CD8-positive, alpha-beta memory T cell (primary cell): Measurements from ENCODE around the gene CENATAC. TPM values are rescaled to one million over a fixed set of nuclear protein-coding genes. Genes with fewer than 3 reads are reported as not detected.

Experiments used
- CTCF ChIA-PET: fragments of 350-600 bp; sonication (Branson Sonifier 250); formaldehyde crosslinking; loops from one replicate; lab custom pipeline; 2021; ENCODE audit warnings: antibody characterized with exemption; lab: Charles Lee
- POLR2A ChIA-PET: fragments of 350-600 bp; sonication (Branson Sonifier 250); formaldehyde crosslinking; loops from one replicate; lab custom pipeline; 2021; ENCODE audit warnings: antibody characterized with exemption; lab: Charles Lee
- DNase-seq, 5 donors: peaks; one replicate each; pipeline versions ENCODE4 v3.0.0 to v3.0.0-alpha.2; 2020 to 2022; ENCODE audit warnings: mixed read lengths in 1 of 5
- H3K27ac ChIP-seq: one replicate; pipeline ENCODE4 v1.7.0; 2013; ENCODE audit warnings: low read depth, mild to moderate bottlenecking, low read length, moderate library complexity
- H3K27me3 ChIP-seq: 2 replicates; pipeline ENCODE4 v1.7.0; 2013; ENCODE audit warnings: low read length, mild to moderate bottlenecking; ENCODE audit not compliant: insufficient read depth, poor library complexity, severe bottlenecking
- H3K36me3 ChIP-seq: 2 replicates; pipeline ENCODE4 v1.7.0; 2013; ENCODE audit warnings: mild to moderate bottlenecking, low read length, moderate library complexity; ENCODE audit not compliant: insufficient read depth
- H3K4me1 ChIP-seq: 2 replicates; pipeline ENCODE4 v1.7.0; 2013; ENCODE audit warnings: mild to moderate bottlenecking, low read length, moderate library complexity; ENCODE audit not compliant: insufficient read depth
- H3K4me3 ChIP-seq: 2 replicates; pipeline ENCODE4 v1.7.0; 2013; ENCODE audit warnings: mild to moderate bottlenecking, low read length
- H3K9me3 ChIP-seq: 2 replicates; pipeline ENCODE4 v1.7.0; 2013; ENCODE audit warnings: mild to moderate bottlenecking, low read length
- H3K27ac Mint-ChIP-seq, 8 donors: one replicate each; pipeline ENCODE4 v1.8.0; 2020 to 2021; ENCODE audit warnings: mixed read lengths in 8 of 8, mild to moderate bottlenecking in 6 of 8, inconsistent platforms in 3 of 8, moderate library complexity in 3 of 8
- H3K27me3 Mint-ChIP-seq, 2 donors: one replicate each; pipeline ENCODE4 v1.8.0; 2020 to 2021; ENCODE audit warnings: mixed read lengths in 2 of 2, mild to moderate bottlenecking in 1 of 2, moderate library complexity in 1 of 2
- H3K36me3 Mint-ChIP-seq, 3 donors: one replicate each; pipeline ENCODE4 v1.8.0; 2020 to 2021; ENCODE audit warnings: mixed read lengths in 3 of 3, inconsistent platforms in 1 of 3, mild to moderate bottlenecking in 1 of 3
- H3K4me1 Mint-ChIP-seq, 3 donors: one replicate each; pipeline ENCODE4 v1.8.0; 2020 to 2021; ENCODE audit warnings: mixed read lengths in 3 of 3, inconsistent platforms in 1 of 3, mild to moderate bottlenecking in 1 of 3
- H3K4me3 Mint-ChIP-seq, 7 donors: one replicate each; pipeline ENCODE4 v1.8.0; 2020 to 2021; ENCODE audit warnings: mixed read lengths in 7 of 7, mild to moderate bottlenecking in 6 of 7, moderate library complexity in 4 of 7, inconsistent platforms in 2 of 7
- H3K9me3 Mint-ChIP-seq, 5 donors: one replicate each; pipeline ENCODE4 v1.8.0; 2020 to 2022; ENCODE audit warnings: mixed read lengths in 5 of 5, mild to moderate bottlenecking in 3 of 5, moderate library complexity in 2 of 5, inconsistent platforms in 1 of 5
- polyA plus RNA-seq: library from polyadenylated mRNA; unstranded; fragments of 300-500 nt; fragmentation: Illumina TruSeq; gene quantifications from one replicate; pipeline ENCODE4 v1.2.3, GENCODE V29; 2021
- total RNA-seq, 2 experiments: library from RNA; stranded (reverse); gene quantifications; one replicate each; pipeline ENCODE4 v1.2.3, GENCODE V29; 2021

Gene CENATAC
- total and polyA plus RNA-seq, 3 experiments from 2014 or later = 10.1 to 34.6 (median 29.1) TPM

- Mint-ChIP-seq H3K9me3 (no peaks in the 10 kb centered on the region), H3K27me3 (peaks cover 0 to 3% of the 10 kb centered on the region in 2 donors), H3K36me3 (peaks cover 0 to 50% (median 6%) of the 10 kb centered on the region in 3 donors), H3K27ac (peak overlapping the region; percentile 79 to 100 (median 97)), H3K4me1 (peaks cover 33 to 46% (median 34%) of the 10 kb centered on the region in 3 donors), H3K4me3 (peak overlapping the region; percentile 90 to 99 (median 94))
- peaks cover 20% of the 10 kb centered on the region for H3K4me1 ChIP-seq
- H3K9me3 ChIP-seq = no peaks in the 10 kb centered on the region
- H3K27ac ChIP-seq = peak overlapping the region; percentile 84
- H3K27me3 ChIP-seq = no peaks in the 10 kb centered on the region
- POLR2A ChIA-PET = interaction anchor here (0.5 to 2.3 kb wide), 7 partner anchors 14 to 98 kb away, joined by 3 to 23 read pairs (median 5); partner anchors contain the start of genes RPS25 and TRAPPC4
- H3K36me3 ChIP-seq = peaks cover 11% of the 10 kb centered on the region
- peak in 4 of 5 donors; percentile 12 to 35 (median 16) for DNase-seq
- CTCF ChIA-PET = interaction anchor here (0.9 to 2.5 kb wide), 9 partner anchors 19 to 389 kb away, joined by 3 to 11 read pairs (median 3); partner anchors contain the start of genes CBL, PHLDB1, RPS25 and TRAPPC4
- peak overlapping the region; percentile 94 for H3K4me3 ChIP-seq
These were observed 862 bp upstream of the CENATAC start for GRCh38 chr11:118996926-118997626.

- no peak for DNase-seq
- Histone ChIP-seq H3K9me3 (no peaks in the 10 kb centered on the region), H3K27ac (peak overlapping the region; percentile 84), H3K36me3 (peaks cover 16% of the 10 kb centered on the region), H3K4me1 (peaks cover 20% of the 10 kb centered on the region), H3K27me3 (no peaks in the 10 kb centered on the region), H3K4me3 (peak overlapping the region; percentile 94)
- Mint-ChIP-seq H3K36me3 (peaks cover 0 to 62% (median 12%) of the 10 kb centered on the region in 3 donors), H3K27ac (peak overlapping the region; percentile 79 to 100 (median 97)), H3K27me3 (peaks cover 0 to 3% of the 10 kb centered on the region in 2 donors), H3K4me1 (peaks cover 33 to 49% (median 34%) of the 10 kb centered on the region in 3 donors), H3K4me3 (peak overlapping the region; percentile 90 to 99 (median 94)), H3K9me3 (no peaks in the 10 kb centered on the region)
- ChIA-PET CTCF (interaction anchor here (0.6 to 2.2 kb wide), 8 partner anchors 17 to 309 kb away, joined by 3 to 11 read pairs (median 3); partner anchors contain the start of genes RPS25 and TRAPPC4), POLR2A (interaction anchor here (0.6 to 2.3 kb wide), 5 partner anchors 17 to 317 kb away, joined by 3 to 23 read pairs (median 5); partner anchors contain the start of genes RPS25 and TRAPPC4)
These were observed 415 bp downstream of the CENATAC start for GRCh38 chr11:118998388-118998717.

DNA sequence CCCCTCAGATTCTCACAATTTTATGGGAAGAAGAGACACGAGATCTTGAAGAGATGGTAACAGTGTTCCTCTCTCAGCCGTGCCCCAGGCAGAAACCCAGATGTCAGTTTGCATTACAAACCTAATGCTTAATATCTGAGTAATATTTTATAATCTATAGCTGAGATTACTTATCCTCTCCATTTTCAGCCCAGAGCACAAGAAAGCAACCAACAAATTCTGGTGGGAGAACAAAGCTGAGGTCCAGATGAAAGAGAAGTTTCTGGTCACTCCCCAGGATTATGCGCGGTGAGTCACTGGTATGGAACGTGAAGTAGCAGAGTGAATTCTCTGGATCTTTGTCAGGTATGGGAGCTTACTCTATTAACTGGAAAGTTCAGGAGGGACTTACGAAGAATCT, 884 bp downstream of the CENATAC start:
- ChIA-PET CTCF (interaction anchor here (1.0 to 2.2 kb wide), 2 partner anchors 20 to 42 kb away, joined by 3 to 11 read pairs; partner anchors contain the start of genes RPS25 and TRAPPC4), POLR2A (interaction anchor here (0.6 to 2.3 kb wide), 3 partner anchors 17 to 318 kb away, joined by 3 to 23 read pairs (median 5); partner anchors contain the start of genes RPS25 and TRAPPC4)
- peak overlapping the region; percentile 84 for H3K27ac ChIP-seq
- Mint-ChIP-seq H3K27ac (peak overlapping the region; percentile 79 to 100 (median 97)), H3K36me3 (peaks cover 0 to 66% (median 12%) of the 10 kb centered on the region in 3 donors), H3K27me3 (peaks cover 0 to 3% of the 10 kb centered on the region in 2 donors), H3K9me3 (no peaks in the 10 kb centered on the region), H3K4me1 (peaks cover 34 to 50% (median 34%) of the 10 kb centered on the region in 3 donors), H3K4me3 (peak overlapping the region; percentile 90 to 99 (median 94))
- H3K9me3 ChIP-seq = no peaks in the 10 kb centered on the region
- peaks cover 20% of the 10 kb centered on the region for H3K4me1 ChIP-seq
- H3K27me3 ChIP-seq = no peaks in the 10 kb centered on the region
- DNase-seq = no peak
- H3K4me3 ChIP-seq = peak overlapping the region; percentile 94
- H3K36me3 ChIP-seq = peaks cover 16% of the 10 kb centered on the region

DNA sequence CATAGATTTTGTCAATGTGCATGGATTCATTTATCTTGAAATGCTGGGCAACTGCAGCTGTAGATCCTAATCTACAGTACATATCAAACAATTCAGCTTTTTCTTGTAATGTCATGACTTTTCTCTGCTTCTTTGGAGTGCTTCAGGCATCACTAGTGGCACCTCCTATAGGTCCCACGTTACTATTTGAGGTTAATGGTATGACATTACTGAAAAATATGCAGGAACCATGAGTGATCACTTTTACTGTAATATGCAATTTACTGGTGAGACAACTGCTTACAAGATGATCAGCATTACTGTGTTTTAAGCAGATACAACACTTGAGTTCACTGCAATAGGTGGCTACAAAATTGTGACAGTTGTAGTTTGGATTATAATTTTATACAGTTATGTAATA, 3.0 kb downstream of the CENATAC start:
- Histone ChIP-seq H3K27ac (no peak overlapping the region), H3K9me3 (no peaks in the 10 kb centered on the region), H3K4me3 (no peak overlapping the region), H3K36me3 (peaks cover 19% of the 10 kb centered on the region), H3K4me1 (peaks cover 20% of the 10 kb centered on the region), H3K27me3 (no peaks in the 10 kb centered on the region)
- Mint-ChIP-seq H3K4me3 (peak overlapping the region in 2 of 7 donors; percentile 36 to 78), H3K9me3 (no peaks in the 10 kb centered on the region), H3K27ac (peak overlapping the region in 3 of 8 donors; percentile 22 to 54 (median 42)), H3K4me1 (peaks cover 34 to 51% (median 37%) of the 10 kb centered on the region in 3 donors), H3K27me3 (peaks cover 0 to 3% of the 10 kb centered on the region in 2 donors), H3K36me3 (peaks cover 0 to 81% (median 14%) of the 10 kb centered on the region in 3 donors)
- ChIA-PET CTCF (no interaction called here), POLR2A (interaction anchor here (0.6 kb wide), 1 partner anchor 566 kb away, joined by 5 read pairs; no protein-coding TSS in a partner anchor)
- no peak for DNase-seq

DNA sequence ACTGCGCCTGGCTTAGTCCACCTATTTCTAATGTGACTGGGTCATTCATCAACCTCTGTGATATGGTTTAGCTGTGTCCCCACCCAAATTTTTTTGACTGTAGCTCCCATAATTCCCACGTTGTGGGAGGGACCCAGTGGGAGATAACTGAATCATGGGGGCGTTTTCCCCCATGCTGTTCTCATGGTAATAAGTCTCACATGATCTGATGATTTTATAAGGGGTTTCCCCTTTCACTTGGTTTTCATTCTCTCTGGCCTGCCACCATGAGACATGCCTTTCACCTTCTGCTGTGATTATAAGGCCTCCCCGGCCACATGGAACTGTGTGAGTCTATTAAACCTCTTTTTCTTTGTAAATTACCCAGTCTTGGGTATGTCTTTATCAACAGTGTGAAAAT, 8.7 kb downstream of the CENATAC start:
- no peak overlapping the region for H3K4me3 Mint-ChIP-seq
- H3K4me1 ChIP-seq = no peaks in the 10 kb centered on the region
- H3K9me3 Mint-ChIP-seq = no peaks in the 10 kb centered on the region
- no peak overlapping the region for H3K27ac ChIP-seq
- no peaks in the 10 kb centered on the region for H3K27me3 ChIP-seq
- CTCF ChIA-PET = interaction anchor here (0.7 kb wide), 1 partner anchor 401 kb away, joined by 3 read pairs; no protein-coding TSS in a partner anchor
- DNase-seq = no peak
- no peak overlapping the region for H3K4me3 ChIP-seq
- POLR2A ChIA-PET = no interaction called here
- peaks cover 0 to 9% (median 9%) of the 10 kb centered on the region in 3 donors for H3K4me1 Mint-ChIP-seq
- peak overlapping the region in 1 of 8 donors; percentile 45 for H3K27ac Mint-ChIP-seq
- peaks cover 29% of the 10 kb centered on the region for H3K36me3 ChIP-seq
- H3K27me3 Mint-ChIP-seq = no peaks in the 10 kb centered on the region
- peaks cover 0 to 78% (median 23%) of the 10 kb centered on the region in 3 donors for H3K36me3 Mint-ChIP-seq
- no peaks in the 10 kb centered on the region for H3K9me3 ChIP-seq

DNA sequence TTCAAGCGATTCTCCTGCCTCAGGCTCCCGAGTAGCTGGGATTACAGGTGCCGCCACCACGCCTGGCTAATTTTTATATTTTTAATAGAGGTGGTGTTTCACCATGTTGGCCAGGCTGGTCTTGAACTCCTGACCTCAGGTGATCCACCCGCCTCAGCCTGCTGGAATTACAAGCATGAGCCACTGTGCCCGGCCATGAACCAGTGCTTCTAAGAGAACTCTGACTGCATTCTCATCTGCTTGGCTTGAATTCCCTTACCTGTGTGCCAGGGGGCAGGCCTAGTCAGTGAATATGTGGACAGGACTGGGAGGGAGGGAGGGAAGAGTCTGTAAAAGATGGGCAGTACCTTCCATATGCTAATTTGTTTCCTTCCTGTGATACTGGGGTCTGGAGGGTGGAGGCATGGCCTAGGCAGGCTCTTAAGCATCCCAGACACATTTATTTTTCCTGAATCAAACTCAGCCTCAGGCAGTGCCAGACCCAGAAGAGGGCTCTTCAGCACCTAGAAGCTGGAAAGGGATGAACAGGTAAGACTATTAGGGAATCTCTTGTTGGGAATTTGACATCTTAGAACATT, 13.6 kb downstream of the CENATAC start:
- peaks cover 10% of the 10 kb centered on the region for H3K4me1 ChIP-seq
- Mint-ChIP-seq H3K4me3 (no peak overlapping the region), H3K9me3 (no peaks in the 10 kb centered on the region), H3K36me3 (peaks cover 15 to 85% (median 22%) of the 10 kb centered on the region in 3 donors), H3K27me3 (no peaks in the 10 kb centered on the region), H3K27ac (peak overlapping the region in 4 of 8 donors; percentile 22 to 75 (median 56)), H3K4me1 (peaks cover 7 to 26% (median 22%) of the 10 kb centered on the region in 3 donors)
- ChIA-PET POLR2A (no interaction called here), CTCF (no interaction called here)
- DNase-seq = no peak
- no peak overlapping the region for H3K27ac ChIP-seq
- peaks cover 62% of the 10 kb centered on the region for H3K36me3 ChIP-seq
- H3K27me3 ChIP-seq = no peaks in the 10 kb centered on the region
- H3K9me3 ChIP-seq = no peaks in the 10 kb centered on the region
- H3K4me3 ChIP-seq = no peak overlapping the region

DNA sequence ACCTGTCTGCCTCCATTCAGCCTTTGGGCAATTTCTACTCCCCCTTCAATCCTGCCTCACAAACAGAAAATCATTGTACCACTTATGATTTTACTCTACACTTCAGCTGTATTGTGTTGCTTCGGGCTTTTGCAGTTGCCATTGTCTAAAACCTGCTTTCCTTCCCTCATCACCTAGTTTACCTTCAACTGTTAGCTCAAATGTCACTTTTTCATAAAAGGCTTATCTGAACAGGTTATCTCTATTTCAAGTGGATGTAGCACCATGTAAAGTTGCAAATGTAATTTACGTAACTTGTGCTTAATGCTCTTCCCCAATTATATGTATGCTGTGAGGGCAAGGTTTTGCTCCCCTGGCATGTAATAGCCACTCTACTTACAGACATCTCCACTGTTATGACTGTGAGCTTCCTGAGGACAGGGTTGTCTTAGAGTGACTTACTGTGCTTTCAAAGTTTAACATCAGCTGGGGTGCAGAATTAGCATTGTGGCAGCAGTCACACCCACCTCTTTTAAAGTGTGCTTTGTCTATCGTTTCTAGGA, 14.8 kb downstream of the CENATAC start:
- no peak overlapping the region for H3K27ac ChIP-seq
- ChIA-PET CTCF (interaction anchor here (1.3 kb wide), 1 partner anchor 83 kb away, joined by 3 read pairs; no protein-coding TSS in a partner anchor), POLR2A (interaction anchor here (0.9 kb wide), 1 partner anchor 9 kb away, joined by 4 read pairs; no protein-coding TSS in a partner anchor)
- no peaks in the 10 kb centered on the region for H3K27me3 ChIP-seq
- no peaks in the 10 kb centered on the region for H3K9me3 ChIP-seq
- DNase-seq = no peak
- Mint-ChIP-seq H3K9me3 (no peaks in the 10 kb centered on the region), H3K27ac (peak overlapping the region in 3 of 8 donors; percentile 40 to 65 (median 45)), H3K36me3 (peaks cover 15 to 85% (median 17%) of the 10 kb centered on the region in 3 donors), H3K27me3 (no peaks in the 10 kb centered on the region), H3K4me1 (peaks cover 13 to 34% (median 30%) of the 10 kb centered on the region in 3 donors), H3K4me3 (no peak overlapping the region)
- no peak overlapping the region for H3K4me3 ChIP-seq
- peaks cover 61% of the 10 kb centered on the region for H3K36me3 ChIP-seq
- H3K4me1 ChIP-seq = peaks cover 21% of the 10 kb centered on the region
